Glutamatergic neuron (in vitro differentiated cells): ENCODE results near the gene ZFR2. TPM values are rescaled to one million over a fixed set of nuclear protein-coding genes. Genes with fewer than 3 reads are reported as not detected.

Source experiments
- DNase-seq: peaks from one replicate; pipeline ENCODE4 v3.0.0; 2022
- H3K27ac Mint-ChIP-seq: one replicate; pipeline ENCODE4 v1.8.0; 2020; ENCODE audit warnings: mild to moderate bottlenecking, mixed read lengths, inconsistent platforms; ENCODE audit not compliant: unreplicated experiment
- H3K27me3 Mint-ChIP-seq: one replicate; pipeline ENCODE4 v1.8.0; 2020; ENCODE audit warnings: mild to moderate bottlenecking, moderate library complexity, mixed read lengths, inconsistent platforms; ENCODE audit not compliant: unreplicated experiment
- H3K36me3 Mint-ChIP-seq: one replicate; pipeline ENCODE4 v1.8.0; 2020; ENCODE audit warnings: mild to moderate bottlenecking, mixed read lengths, inconsistent platforms; ENCODE audit not compliant: unreplicated experiment
- H3K4me1 Mint-ChIP-seq: one replicate; pipeline ENCODE4 v1.8.0; 2020; ENCODE audit warnings: mild to moderate bottlenecking, low read depth, mixed read lengths, inconsistent platforms; ENCODE audit not compliant: unreplicated experiment
- H3K4me3 Mint-ChIP-seq: one replicate; pipeline ENCODE4 v1.8.0; 2020; ENCODE audit warnings: mild to moderate bottlenecking, mixed read lengths, inconsistent platforms; ENCODE audit not compliant: unreplicated experiment
- H3K9me3 Mint-ChIP-seq: one replicate; pipeline ENCODE4 v1.8.0; 2020; ENCODE audit warnings: mild to moderate bottlenecking, moderate library complexity, mixed read lengths, inconsistent platforms; ENCODE audit not compliant: unreplicated experiment
- CTCF ChIP-seq: fragments of 200-600 bp; sonication (generic); IDR thresholded peaks from one replicate; pipeline ENCODE4 v1.5.0; 2021; ENCODE audit not compliant: partially characterized antibody, unreplicated experiment
- total RNA-seq: library from RNA; stranded (reverse); fragmentation: NEBNext Ultra II Directional; extraction: Animal tissue kit (Norgen Biotek cat#: 25700); gene quantifications from one replicate; pipeline ENCODE4 v1.2.1, GENCODE V29; 2021; ENCODE audit not compliant: unreplicated experiment

ZFR2 gene
- total RNA-seq, 1 donor from 2014 or later, result 8.9 TPM

GRCh38 chr19:3784607-3785450 is 84.0 kb downstream of the ZFR2 start:
- Mint-ChIP-seq H3K4me3 (no peak overlapping the region), H3K9me3 (peaks cover 11% of the 10 kb centered on the region), H3K27ac (no peak overlapping the region), H3K36me3 (peaks cover 13% of the 10 kb centered on the region), H3K27me3 (peaks cover 18% of the 10 kb centered on the region), H3K4me1 (no peaks in the 10 kb centered on the region)
- TF ChIP-seq CTCF, result no peak
- no peak for DNase-seq

- TF ChIP-seq CTCF, result peak; percentile 30
- H3K27me3 Mint-ChIP-seq, result peaks cover 18% of the 10 kb centered on the region
- no peak overlapping the region for H3K4me3 Mint-ChIP-seq
- no peaks in the 10 kb centered on the region for H3K4me1 Mint-ChIP-seq
- DNase-seq, result peak; percentile 53
- H3K36me3 Mint-ChIP-seq, result peaks cover 13% of the 10 kb centered on the region
- no peak overlapping the region for H3K27ac Mint-ChIP-seq
- H3K9me3 Mint-ChIP-seq, result peaks cover 11% of the 10 kb centered on the region
These were observed 84.9 kb downstream of the ZFR2 start for GRCh38 chr19:3783660-3784584.

GRCh38 chr19:3782903-3783302 is 85.9 kb downstream of the ZFR2 start:
- Mint-ChIP-seq H3K27ac (no peak overlapping the region), H3K9me3 (peaks cover 11% of the 10 kb centered on the region), H3K36me3 (peaks cover 13% of the 10 kb centered on the region), H3K4me3 (no peak overlapping the region), H3K27me3 (peaks cover 18% of the 10 kb centered on the region), H3K4me1 (no peaks in the 10 kb centered on the region)
- TF ChIP-seq CTCF, result no peak
- no peak for DNase-seq

- TF ChIP-seq CTCF, result no peak
- H3K27ac Mint-ChIP-seq, result peak overlapping the region; percentile 64
- no peak overlapping the region for H3K4me3 Mint-ChIP-seq
These were observed 86.5 kb downstream of the ZFR2 start for GRCh38 chr19:3782330-3782729.

More at GRCh38 chr19:3782330-3782729, 86.5 kb downstream of the ZFR2 start:
- peaks cover 11% of the 10 kb centered on the region for H3K9me3 Mint-ChIP-seq
- no peak for DNase-seq
- peaks cover 18% of the 10 kb centered on the region for H3K27me3 Mint-ChIP-seq
- no peaks in the 10 kb centered on the region for H3K4me1 Mint-ChIP-seq
- H3K36me3 Mint-ChIP-seq, result peaks cover 13% of the 10 kb centered on the region
